Smooth muscle cell (in vitro differentiated cells): ENCODE measurements around the gene COL25A1. TPM values are rescaled to one million over a fixed set of nuclear protein-coding genes. Genes with fewer than 3 reads are reported as not detected.

Source experiments
- DNase-seq: peaks from one replicate; lab custom pipeline; 2025; ENCODE audit not compliant: unreplicated experiment; lab: John Stamatoyannopoulos, UW
- H2AFZ ChIP-seq: fragments of 200-600 bp; sonication (generic); 2 replicates; pipeline ENCODE4 v1.6.0; 2016; ENCODE audit warnings: antibody characterized with exemption, low read depth, mild to moderate bottlenecking
- H3F3A ChIP-seq: fragments of 200-600 bp; sonication (generic); 2 replicates; pipeline ENCODE4 v1.6.0; 2017; ENCODE audit warnings: antibody characterized with exemption, low read depth
- H3K27ac ChIP-seq: fragments of 200-600 bp; sonication (generic); 2 replicates; pipeline ENCODE4 v1.5.1; 2016; ENCODE audit warnings: low read depth, mild to moderate bottlenecking
- H3K27me3 ChIP-seq: fragments of 200-600 bp; sonication (generic); 2 replicates; pipeline ENCODE4 v1.6.1; 2016; ENCODE audit warnings: low read depth, mild to moderate bottlenecking
- H3K36me3 ChIP-seq: fragments of 200-600 bp; sonication (generic); 2 replicates; pipeline ENCODE4 v1.5.1; 2016; ENCODE audit warnings: low read depth
- H3K4me1 ChIP-seq: fragments of 200-600 bp; sonication (generic); 2 replicates; pipeline ENCODE4 v1.5.1; 2016; ENCODE audit warnings: low read depth
- H3K4me2 ChIP-seq: fragments of 200-600 bp; sonication (generic); 2 replicates; pipeline ENCODE4 v1.6.0; 2016; ENCODE audit warnings: mild to moderate bottlenecking
- H3K4me3 ChIP-seq: fragments of 200-600 bp; sonication (generic); 2 replicates; pipeline ENCODE4 v1.5.1; 2016; ENCODE audit warnings: mild to moderate bottlenecking
- H3K79me2 ChIP-seq: fragments of 200-600 bp; sonication (generic); 2 replicates; pipeline ENCODE4 v1.6.0; 2016; ENCODE audit warnings: low read depth, mild to moderate bottlenecking
- H3K9ac ChIP-seq: fragments of 200-600 bp; sonication (generic); 2 replicates; pipeline ENCODE4 v1.6.0; 2016; ENCODE audit warnings: low read depth
- H3K9me3 ChIP-seq: fragments of 200-600 bp; sonication (generic); replicated peaks from 2 replicates; pipeline ENCODE4 v1.5.1; 2016; ENCODE audit warnings: low read depth
- H4K20me1 ChIP-seq: fragments of 200-600 bp; sonication (generic); 2 replicates; pipeline ENCODE4 v1.6.0; 2016; ENCODE audit warnings: low read depth
- CTCF ChIP-seq: fragments of 200-600 bp; sonication (generic); IDR thresholded peaks from 2 replicates; pipeline ENCODE4 v1.5.1; 2017; ENCODE audit warnings: borderline replicate concordance, mild to moderate bottlenecking, antibody characterized with exemption; ENCODE audit not compliant: insufficient read depth, poor library complexity, severe bottlenecking
- WGBS: methylation state at CpG from one replicate; pipeline ENCODE4 v1.1.7; 2016; ENCODE audit warnings: low lambda C conversion rate; 5-methylcytosine and 5-hydroxymethylcytosine counted together
- polyA plus RNA-seq: library from polyadenylated mRNA; unstranded; fragments of >200 nt; fragmentation: Nextera tagmentation; extraction: Ambion mirVana; gene quantifications from 2 replicates; pipeline ENCODE4 v1.2.1, GENCODE V29; 2016
- total RNA-seq: library from RNA; depleted of rRNA; stranded (reverse); fragments of >200 nt; gene quantifications from 2 replicates; pipeline ENCODE4 v1.2.3, GENCODE V29; 2014

COL25A1 gene
- total and polyA plus RNA-seq, 2 experiments from 2014 or later = 2.9 to 4.7 TPM

DNA sequence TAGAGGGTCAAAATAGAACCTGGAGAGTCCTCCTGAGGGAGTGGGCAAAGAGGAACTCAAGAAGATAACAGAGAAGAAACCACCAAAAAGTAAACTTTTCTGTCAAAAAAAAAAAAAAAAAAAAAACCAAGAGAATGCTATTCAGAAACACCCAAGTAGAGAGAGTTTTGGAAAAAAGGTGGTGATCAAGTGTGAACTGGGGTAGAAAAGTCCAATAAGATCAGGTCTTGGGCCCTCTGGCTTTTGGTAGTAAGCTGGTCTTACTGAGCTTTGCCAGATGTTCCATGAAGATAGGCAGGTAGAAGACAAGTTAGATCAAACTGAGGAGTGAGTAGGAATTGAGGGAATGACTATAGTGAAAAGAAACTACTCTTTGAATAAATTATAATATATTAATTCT, 167.5 kb downstream of the COL25A1 start:
- no peaks in the 10 kb centered on the region for H3K36me3 ChIP-seq
- no peaks in the 10 kb centered on the region for H3K27me3 ChIP-seq
- no peaks in the 10 kb centered on the region for H3K4me1 ChIP-seq
- H3K4me3 ChIP-seq = no peak overlapping the region
- no peak for DNase-seq
- no peak for TF ChIP-seq CTCF
- H3K27ac ChIP-seq = no peak overlapping the region
- no peak overlapping the region for H3K4me2 ChIP-seq
- no peaks in the 10 kb centered on the region for H4K20me1 ChIP-seq
- H3K79me2 ChIP-seq = no peaks in the 10 kb centered on the region
- H3K9me3 ChIP-seq = no peaks in the 10 kb centered on the region
- H3K9ac ChIP-seq = no peak overlapping the region
- H2AFZ ChIP-seq = no peak overlapping the region
- H3F3A ChIP-seq = no peaks in the 10 kb centered on the region

- no peaks in the 10 kb centered on the region for H3K27me3 ChIP-seq
- no peak overlapping the region for H3K9ac ChIP-seq
- no peaks in the 10 kb centered on the region for H3F3A ChIP-seq
- no peak for DNase-seq
- TF ChIP-seq CTCF = no peak
- H3K4me1 ChIP-seq = no peaks in the 10 kb centered on the region
- H3K27ac ChIP-seq = no peak overlapping the region
- no peaks in the 10 kb centered on the region for H3K36me3 ChIP-seq
- no peaks in the 10 kb centered on the region for H4K20me1 ChIP-seq
- no peaks in the 10 kb centered on the region for H3K79me2 ChIP-seq
- no peak overlapping the region for H3K4me2 ChIP-seq
- H2AFZ ChIP-seq = no peak overlapping the region
- no peaks in the 10 kb centered on the region for H3K9me3 ChIP-seq
- 97% methylated on average over 2 of the region's 2 CpGs for WGBS
- H3K4me3 ChIP-seq = no peak overlapping the region
These were observed 168.2 kb downstream of the COL25A1 start for GRCh38 chr4:109134268-109134667.

- WGBS = 71% methylated on average over 5 of the region's 6 CpGs
- Histone ChIP-seq H3K4me3 (no peak overlapping the region), H2AFZ (no peak overlapping the region), H3K36me3 (no peaks in the 10 kb centered on the region), H3K9me3 (no peaks in the 10 kb centered on the region), H3K4me2 (no peak overlapping the region), H3K27me3 (no peaks in the 10 kb centered on the region), H3K9ac (no peak overlapping the region), H3K27ac (no peak overlapping the region), H3F3A (no peaks in the 10 kb centered on the region), H4K20me1 (no peaks in the 10 kb centered on the region), H3K4me1 (no peaks in the 10 kb centered on the region), H3K79me2 (no peaks in the 10 kb centered on the region)
- TF ChIP-seq CTCF = no peak
- no peak for DNase-seq
These were observed 170.9 kb downstream of the COL25A1 start for GRCh38 chr4:109131559-109131958.

DNA sequence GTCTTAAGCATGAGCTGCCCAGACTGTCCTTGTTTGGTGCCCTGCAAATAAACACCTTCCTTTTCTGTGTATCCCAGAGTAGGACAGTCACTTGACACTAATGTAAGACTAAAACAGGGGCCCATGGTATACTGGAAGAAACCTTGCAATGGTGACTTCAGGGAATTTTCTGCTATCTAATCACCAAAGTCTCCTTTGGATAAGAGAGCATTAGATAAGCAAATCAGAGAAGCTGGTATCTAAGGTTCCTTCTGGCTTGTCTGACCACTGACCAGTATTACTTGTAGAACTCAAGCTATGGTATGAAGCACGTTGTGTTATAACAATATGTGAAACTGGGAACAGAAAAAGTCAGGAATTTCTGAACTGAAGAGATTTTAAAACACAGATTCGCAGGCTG, 173.9 kb downstream of the COL25A1 start:
- H3K4me1 ChIP-seq = no peaks in the 10 kb centered on the region
- WGBS = 93% methylated on average over 2 of the region's 2 CpGs

More for the DNA sequence above, 173.9 kb downstream of the COL25A1 start:
- Histone ChIP-seq H3K27ac (no peak overlapping the region), H3F3A (no peaks in the 10 kb centered on the region), H3K9me3 (no peaks in the 10 kb centered on the region), H3K9ac (no peak overlapping the region), H3K79me2 (no peaks in the 10 kb centered on the region), H2AFZ (no peak overlapping the region), H3K27me3 (no peaks in the 10 kb centered on the region), H3K4me2 (no peak overlapping the region), H3K36me3 (no peaks in the 10 kb centered on the region), H3K4me3 (no peak overlapping the region), H4K20me1 (no peaks in the 10 kb centered on the region)
- DNase-seq = no peak
- TF ChIP-seq CTCF = no peak
